GM12878 (cell line): ENCODE measurements around the gene ZC3H10. TPM values are rescaled to one million over a fixed set of nuclear protein-coding genes. Genes with fewer than 3 reads are reported as not detected.
"Not testable (repeated sequence)": the region's sequence is repeated elsewhere in the genome, so short reads cannot be mapped to it uniquely, and the experiment has no call there.

ENCODE experiments used
- ATAC-seq: fragments of 200-7000 bp; cut with Tn5 transposase; 3 replicates; pipeline ENCODE4 v1.9.1; 2020; ENCODE audit warnings: mild to moderate bottlenecking, moderate library complexity
- BruUV-seq: library from RNA; stranded (reverse); fragments of 400-500 nt; replicated peaks from 2 replicates; lab custom pipeline; 2021; lab: Mats Ljungman, UMichigan
- CTCF ChIA-PET: fragments of 300-600 bp; sonication (Branson Sonifier 250); formaldehyde crosslinking; extraction: SDS; loops from one replicate; lab custom pipeline; 2021; ENCODE audit warnings: inconsistent platforms; lab: Yijun Ruan, JAX
- POLR2A ChIA-PET: fragments of 350-600 bp; formaldehyde crosslinking; extraction: SDS; loops from one replicate; lab custom pipeline; 2021; ENCODE audit warnings: inconsistent platforms; lab: Charles Lee
- RAD21 ChIA-PET: fragments of 300-600 bp; sonication (Branson Sonifier 250); formaldehyde crosslinking; loops from one replicate; lab custom pipeline; 2023; ENCODE audit warnings: antibody characterized with exemption; ENCODE audit not compliant: unreplicated experiment; lab: Charles Lee
- SMC1A ChIA-PET: fragments of 300-600 bp; sonication (Branson Sonifier 250); formaldehyde crosslinking; loops from one replicate; lab custom pipeline; 2023; ENCODE audit not compliant: unreplicated experiment, uncharacterized antibody; lab: Charles Lee
- DNase-seq: peaks from one replicate; pipeline ENCODE4 v3.0.0-alpha.2; 2011; ENCODE audit warnings: low read depth, low spot score
- FAIRE-seq: peaks from 3 replicates; lab custom pipeline; 2011; peaks lifted over from hg19 to GRCh38; lab: Jason Lieb, UNC
- H2AFZ ChIP-seq: 2 replicates; pipeline ENCODE4 v1.6.0; 2011; ENCODE audit warnings: low read depth, low read length, control low read depth; ENCODE audit not compliant: control insufficient read depth
- H3K27ac ChIP-seq: 2 replicates; pipeline ENCODE4 v1.5.1; 2011; ENCODE audit warnings: control low read depth; ENCODE audit not compliant: control insufficient read depth, insufficient read depth
- H3K27me3 ChIP-seq, 2 experiments: replicated peaks in 1 of 2; 2 replicates each; pipeline versions ENCODE4 v1.6.0 to v1.6.1; 2011; ENCODE audit warnings: low read length in 1 of 2; ENCODE audit not compliant: control insufficient read depth in 2 of 2, insufficient read depth in 2 of 2
- H3K36me3 ChIP-seq, 2 experiments: 2 replicates each; pipeline ENCODE4 v1.5.1; 2011; ENCODE audit warnings: low read length in 1 of 2; ENCODE audit not compliant: control insufficient read depth in 2 of 2, insufficient read depth in 2 of 2
- H3K4me1 ChIP-seq: 2 replicates; pipeline ENCODE4 v1.6.1; 2011; ENCODE audit warnings: mild to moderate bottlenecking, low read length, moderate library complexity, mixed read lengths; ENCODE audit not compliant: control insufficient read depth, insufficient read depth
- H3K4me2 ChIP-seq: 2 replicates; pipeline ENCODE4 v1.6.0; 2011; ENCODE audit warnings: control low read depth; ENCODE audit not compliant: control insufficient read depth, insufficient read depth
- H3K4me3 ChIP-seq: fragments of 200-600 bp; sonication (generic); 2 replicates; pipeline ENCODE4 v1.5.1; 2016
- H3K79me2 ChIP-seq: 2 replicates; pipeline ENCODE4 v1.6.0; 2011; ENCODE audit warnings: low read length; ENCODE audit not compliant: control insufficient read depth, insufficient read depth
- H3K9ac ChIP-seq: 2 replicates; pipeline ENCODE4 v1.8.0; 2011; ENCODE audit warnings: low read length, control low read depth, mixed read lengths; ENCODE audit not compliant: control insufficient read depth, insufficient read depth
- H3K9me3 ChIP-seq: replicated peaks from 3 replicates; pipeline ENCODE4 v1.5.1; 2011; ENCODE audit warnings: mild to moderate bottlenecking, low read length; ENCODE audit not compliant: control insufficient read depth, insufficient read depth
- H4K20me1 ChIP-seq: 2 replicates; pipeline ENCODE4 v1.6.0; 2011; ENCODE audit not compliant: control insufficient read depth, insufficient read depth
- E2F4 ChIP-seq: IDR thresholded peaks from 2 replicates; pipeline ENCODE4 v1.6.1; 2012; ENCODE audit warnings: low read depth, low read length, improper control_type of control experiment
- GATAD2B ChIP-seq: fragments of 450-650 bp; conservative IDR thresholded peaks from 2 replicates; pipeline ENCODE4 v1.6.1; 2017; ENCODE audit warnings: low read depth, mild to moderate bottlenecking, moderate library complexity
- IKZF2 ChIP-seq, 2 experiments: fragments of 450-650 bp; IDR thresholded peaks; 2 replicates each; pipeline ENCODE4 v1.6.1; 2017; ENCODE audit warnings: mild to moderate bottlenecking in 2 of 2, moderate library complexity in 2 of 2
- JUNB ChIP-seq: IDR thresholded peaks from 2 replicates; pipeline ENCODE4 v1.6.1; 2016; ENCODE audit warnings: antibody characterized with exemption, mild to moderate bottlenecking
- PAX5 ChIP-seq: IDR thresholded peaks from 2 replicates; pipeline ENCODE4 v1.6.1; 2011; ENCODE audit warnings: low read depth, low read length, borderline replicate concordance
- PKNOX1 ChIP-seq: fragments of 450-650 bp; IDR thresholded peaks from 2 replicates; pipeline ENCODE4 v1.6.1; 2016; ENCODE audit warnings: mild to moderate bottlenecking
- PRDM15 ChIP-seq: fragments of 450-650 bp; formaldehyde crosslinking; IDR thresholded peaks from 2 replicates; pipeline ENCODE4 v1.4.0; 2020; ENCODE audit warnings: mild to moderate bottlenecking, moderate library complexity
- RAD51 ChIP-seq: fragments of 450-650 bp; IDR thresholded peaks from 2 replicates; pipeline ENCODE4 v1.6.1; 2016; ENCODE audit warnings: moderate library complexity, mild to moderate bottlenecking, inconsistent platforms
- WGBS: methylation state at CpG from one replicate; pipeline ENCODE4 v1.1.6; 2016; ENCODE audit warnings: low lambda C conversion rate; ENCODE audit not compliant: insufficient replicate concordance, insufficient coverage; ENCODE audit errors: missing lambda C conversion rate; 5-methylcytosine and 5-hydroxymethylcytosine counted together
- in situ Hi-C: fragments of 300-500 bp; cut with MboI; formaldehyde crosslinking; loops from 9 replicates; pipeline ENCODE4 v1.14.3; 2018; ENCODE audit warnings: mixed read lengths
- intact Hi-C: fragments of 100-400 bp; cut with micrococcal nuclease; formaldehyde crosslinking; loops from one replicate; pipeline ENCODE4 v1.14.2; 2022; ENCODE audit not compliant: unreplicated experiment
- polyA plus RNA-seq, 11 experiments: library from polyadenylated mRNA; depleted of rRNA in 4 of 11; unstranded in 6 of 11; stranded (reverse) in 5 of 11; fragments of >200 nt; fragmentation: Nextera tagmentation in 4 of 11; fragmentation: Illumina TruSeq in 1 of 11; extraction: Ambion mirVana in 4 of 11; extraction: Trizol in 1 of 11; gene quantifications; 1 replicate in 1 of 11; 2 replicates in 10 of 11; pipeline versions ENCODE4 v1.2.1 to v1.2.3, GENCODE V29; 2011 to 2016; ENCODE audit warnings: inconsistent platforms in 2 of 11, missing spikeins in 2 of 11, low read depth in 1 of 11
- total RNA-seq, 4 experiments: library from RNA; depleted of rRNA in 3 of 4; stranded (reverse); fragments of >200 nt in 3 of 4; fragmentation: Illumina TruSeq in 1 of 4; extraction: Trizol in 1 of 4; gene quantifications; 2 replicates each; pipeline versions ENCODE4 v1.2.1 to v1.2.3, GENCODE V29; 2013 to 2021

Gene ZC3H10
- total and polyA plus RNA-seq, 10 of the 15 experiments (the other 5 are each of a cell fraction or from before 2014, with no cell fraction given), result 0.56 to 6.4 (median 3.7) TPM

GRCh38 chr12:56074396-56074795 lies 43.7 kb upstream of the ZC3H10 start (continued):
- no peak for TF ChIP-seq PRDM15 (CRISPR knock-in tag)
- no peak for TF ChIP-seq PAX5
- no peak for TF ChIP-seq JUNB
- no peak for TF ChIP-seq GATAD2B
- TF ChIP-seq E2F4, result no peak
- no peak for TF ChIP-seq PKNOX1
- TF ChIP-seq IKZF2 (IDR thresholded peaks at IDR 0.05), result no peak
- no peak for TF ChIP-seq RAD51

- H3K9ac ChIP-seq, H4K20me1 ChIP-seq, H3K4me2 ChIP-seq, H3K9me3 ChIP-seq, H3K36me3 ChIP-seq, H2AFZ ChIP-seq, RAD21 ChIA-PET, H3K27ac ChIP-seq, intact Hi-C loops, FAIRE-seq, DNase-seq, ATAC-seq, BruUV-seq, in situ Hi-C loops, H3K4me1 ChIP-seq, H3K4me3 ChIP-seq, SMC1A ChIA-PET, H3K79me2 ChIP-seq: not testable (repeated sequence)
- POLR2A ChIA-PET, result interaction anchor here (0.6 to 0.9 kb wide), 4 partner anchors 10 to 81 kb away, joined by 3 to 4 read pairs (median 4); no protein-coding TSS in a partner anchor
- CTCF ChIA-PET, result interaction anchor here (0.7 kb wide), 1 partner anchor 79 kb away, joined by 3 read pairs; no protein-coding TSS in a partner anchor
- 42% methylated on average over 9 of the region's 9 CpGs for WGBS
- H3K27me3 ChIP-seq, result peaks cover 9 to 15% of the 10 kb centered on the region in 2 experiments; a peak in 3 of 4 replicates
Measured at GRCh38 chr12:56077966-56078365, 40.1 kb upstream of the ZC3H10 start.
